ENCODE data around the gene CPB1.

The CPB1 gene

GRCh38 chr3:148856384-148856783 is 28.8 kb downstream of the CPB1 start:
- ChIA-PET POLR2A (no interaction called here), CTCF (interaction anchor here (0.9 to 1.6 kb wide), 2 partner anchors 90 to 129 kb away, joined by 5 read pairs; no protein-coding TSS in a partner anchor)

GRCh38 chr3:148857316-148857715 is 29.7 kb downstream of the CPB1 start:
- ChIA-PET POLR2A (no interaction called here), CTCF (interaction anchor here (0.9 to 7.4 kb wide), 5 partner anchors 87 to 146 kb away, joined by 3 to 115 read pairs (median 5); no protein-coding TSS in a partner anchor)
- TF ChIP-seq ZNF324 (tag by site-specific recombination; IDR thresholded peaks at IDR 0.05): no peak
- TF ChIP-seq ZNF747 (tag by site-specific recombination; IDR thresholded peaks at IDR 0.05): no peak
- no peak for TF ChIP-seq ZIC2 (tag by site-specific recombination; IDR thresholded peaks at IDR 0.05)
- no peak for TF ChIP-seq ZNF239 (tag by site-specific recombination; IDR thresholded peaks at IDR 0.05)
- TF ChIP-seq ZNF555 (tag by site-specific recombination; conservative IDR thresholded peaks at IDR 0.05): no peak
- TF ChIP-seq ZNF302 (tag by site-specific recombination; IDR thresholded peaks at IDR 0.05; ENCODE audit: low read depth): no peak
- Histone ChIP-seq H3K4me3 (ENCODE audit: low read depth, low read length) (no peak overlapping the region), H3K36me3 (ENCODE audit: control insufficient read depth in 2 of 2, insufficient read depth in 1 of 2, low read length in 2 of 2) (no peaks in the 10 kb centered on the region), H3K27ac (ENCODE audit: extremely low read depth, low read depth, low read length) (no peak overlapping the region), H3K9me3 (ENCODE audit: control insufficient read depth, insufficient read depth, low read depth, low read length) (no peaks in the 10 kb centered on the region), H3K4me1 (ENCODE audit: control insufficient read depth, insufficient read depth, low read length) (no peaks in the 10 kb centered on the region)

More at GRCh38 chr3:148856384-148856783, 28.8 kb downstream of the CPB1 start:
- TF ChIP-seq ZNF596 (tag by site-specific recombination; IDR thresholded peaks at IDR 0.05) (no peak), ZFP41 (tag by site-specific recombination; IDR thresholded peaks at IDR 0.05; ENCODE audit: borderline replicate concordance) (no peak)
- no peaks in the 10 kb centered on the region for H3K36me3 ChIP-seq (ENCODE audit: control insufficient read depth in 2 of 2, insufficient read depth in 1 of 2, low read length in 2 of 2)
- no peaks in the 10 kb centered on the region for H3K9me3 ChIP-seq (ENCODE audit: control insufficient read depth, insufficient read depth, low read depth, low read length)
- H3K27ac ChIP-seq (ENCODE audit: extremely low read depth, low read depth, low read length): no peak overlapping the region
- H3K4me3 ChIP-seq (ENCODE audit: low read depth, low read length): no peak overlapping the region
- H3K4me1 ChIP-seq (ENCODE audit: control insufficient read depth, insufficient read depth, low read length): no peaks in the 10 kb centered on the region

GRCh38 chr3:148861277-148861869 is 33.8 kb downstream of the CPB1 start:
- Histone ChIP-seq H3K9me3 (ENCODE audit: control insufficient read depth, insufficient read depth, low read depth, low read length) (no peaks in the 10 kb centered on the region), H3K4me3 (ENCODE audit: low read depth, low read length) (no peak overlapping the region), H3K36me3 (ENCODE audit: control insufficient read depth in 2 of 2, insufficient read depth in 1 of 2, low read length in 2 of 2) (no peaks in the 10 kb centered on the region), H3K27ac (ENCODE audit: extremely low read depth, low read depth, low read length) (no peak overlapping the region), H3K4me1 (ENCODE audit: control insufficient read depth, insufficient read depth, low read length) (no peaks in the 10 kb centered on the region)
- POLR2A ChIA-PET: no interaction called here
- CTCF ChIA-PET: interaction anchor here (0.6 to 7.4 kb wide), 27 partner anchors 8 to 677 kb away, joined by 3 to 115 read pairs (median 4); no protein-coding TSS in a partner anchor
- no peak for TF ChIP-seq ZNF416 (tag by site-specific recombination; IDR thresholded peaks at IDR 0.05)
- TF ChIP-seq ZNF654 (tag by site-specific recombination; IDR thresholded peaks at IDR 0.05; ENCODE audit: low read depth): peak; percentile 75
- no peak for TF ChIP-seq ZNF624 (tag by site-specific recombination; IDR thresholded peaks at IDR 0.05)
- TF ChIP-seq ZNF501 (tag by site-specific recombination; IDR thresholded peaks at IDR 0.05): no peak
- TF ChIP-seq ZNF610 (tag by site-specific recombination; IDR thresholded peaks at IDR 0.05; ENCODE audit: borderline replicate concordance): no peak
- no peak for TF ChIP-seq ZNF423 (tag by site-specific recombination; IDR thresholded peaks at IDR 0.05)
- TF ChIP-seq ZNF114 (tag by site-specific recombination; IDR thresholded peaks at IDR 0.05): no peak
- no peak for TF ChIP-seq ZBTB26 (tag by site-specific recombination; optimal IDR thresholded peaks at IDR 0.05)
- TF ChIP-seq ZNF174 (tag by site-specific recombination; IDR thresholded peaks at IDR 0.05): no peak
- no peak for TF ChIP-seq ZNF175 (tag by site-specific recombination; IDR thresholded peaks at IDR 0.05)
- TF ChIP-seq ZNF664 (tag by site-specific recombination; IDR thresholded peaks at IDR 0.05): peak; percentile 99

- CTCF ChIA-PET: interaction anchor here (0.6 to 7.4 kb wide), 7 partner anchors 10 to 483 kb away, joined by 3 to 115 read pairs (median 8); no protein-coding TSS in a partner anchor
- H3K9me3 ChIP-seq (ENCODE audit: control insufficient read depth, insufficient read depth, low read depth, low read length): no peaks in the 10 kb centered on the region
- no peaks in the 10 kb centered on the region for H3K36me3 ChIP-seq (ENCODE audit: control insufficient read depth in 2 of 2, insufficient read depth in 1 of 2, low read length in 2 of 2)
- no peak overlapping the region for H3K27ac ChIP-seq (ENCODE audit: extremely low read depth, low read depth, low read length)
- H3K4me3 ChIP-seq (ENCODE audit: low read depth, low read length): no peak overlapping the region
- H3K4me1 ChIP-seq (ENCODE audit: control insufficient read depth, insufficient read depth, low read length): no peaks in the 10 kb centered on the region
- POLR2A ChIA-PET: no interaction called here
- TF ChIP-seq ZNF747 (tag by site-specific recombination; IDR thresholded peaks at IDR 0.05) (no peak), WT1 (tag by site-specific recombination; IDR thresholded peaks at IDR 0.05) (no peak), ZNF449 (tag by site-specific recombination; IDR thresholded peaks at IDR 0.05) (no peak), ZNF48 (tag by site-specific recombination; IDR thresholded peaks at IDR 0.05) (no peak), ZNF629 (tag by site-specific recombination; IDR thresholded peaks at IDR 0.05) (no peak), ZNF221 (tag by site-specific recombination; IDR thresholded peaks at IDR 0.05; ENCODE audit: borderline replicate concordance) (no peak), ZBTB8A (tag by site-specific recombination; IDR thresholded peaks at IDR 0.05) (no peak), ZBTB26 (tag by site-specific recombination; optimal IDR thresholded peaks at IDR 0.05) (no peak), ZNF776 (tag by site-specific recombination; IDR thresholded peaks at IDR 0.05; ENCODE audit: borderline replicate concordance) (no peak)
Observed at GRCh38 chr3:148863297-148863696, 35.7 kb downstream of the CPB1 start.
